Adrenal gland (tissue), 12 donors: ENCODE measurements around the gene PHB1. TPM values are rescaled to one million over a fixed set of nuclear protein-coding genes. Genes with fewer than 3 reads are reported as not detected.
A peak's percentile ranks its signal among the peaks of the same experiment; 100 is the strongest.

Source experiments
- DNase-seq, 7 donors: peaks; one replicate each; pipeline ENCODE4 v3.0.0-alpha.2; 2019 to 2020
- H3K27ac ChIP-seq, 5 donors: fragments of 200-600 bp; sonication (generic) in 4 of 5; 1 replicate in 3 of 5; 2 replicates in 2 of 5; pipeline versions ENCODE4 v1.5.1 to v1.8.0; 2016 to 2020; ENCODE audit warnings: mild to moderate bottlenecking in 1 of 5
- H3K27me3 ChIP-seq: fragments of 200-600 bp; 2 replicates; pipeline ENCODE4 v1.8.0; 2021
- H3K36me3 ChIP-seq, 2 donors: fragments of 200-600 bp; replicated peaks in 1 of 2; 1 replicate in 1 of 2; 2 replicates in 1 of 2; pipeline versions ENCODE4 v1.5.1 to v1.8.0; 2018 to 2022
- H3K4me1 ChIP-seq, 2 donors: fragments of 200-600 bp; replicated peaks in 1 of 2; 1 replicate in 1 of 2; 2 replicates in 1 of 2; pipeline versions ENCODE4 v1.5.1 to v1.8.0; 2018 to 2021
- H3K4me3 ChIP-seq, 4 donors: fragments of 200-600 bp; sonication (generic) in 3 of 4; one replicate each; pipeline ENCODE4 v1.5.1; 2016 to 2018
- H3K9me3 ChIP-seq, 3 donors: fragments of 200-600 bp; sonication (generic) in 1 of 3; replicated peaks in 1 of 3; 1 replicate in 2 of 3; 2 replicates in 1 of 3; pipeline versions ENCODE4 v1.5.1 to v1.8.0; 2016 to 2021
- POLR2A ChIP-seq, 2 donors: fragments of 450-650 bp; IDR thresholded peaks; one replicate each; pipeline ENCODE4 v1.6.1; 2017; ENCODE audit warnings: antibody characterized with exemption in 2 of 2, mild to moderate bottlenecking in 2 of 2, moderate library complexity in 1 of 2
- WGBS, 4 donors: extraction: QIAGEN DNeasy Blood & Tissue Kit in 2 of 4; methylation state at CpG; one replicate each; pipeline versions ENCODE4 v1.1.5 to v1.1.7; 2013 to 2017; 5-methylcytosine and 5-hydroxymethylcytosine counted together
- intact Hi-C, 2 donors: fragments of 100-400 bp; cut with DNase I; formaldehyde crosslinking; loops; one replicate each; pipeline versions ENCODE4 v1.14.1 to v1.15.0; 2022 to 2023
- polyA plus RNA-seq, 3 donors: library from polyadenylated mRNA; stranded (reverse); fragments of 200-250 nt in 2 of 3; fragments of 350-450 nt in 1 of 3; fragmentation: Illumina TruSeq in 1 of 3; extraction: RNeasy Lipid Tissue Mini Kit (QIAGEN cat#74804) in 1 of 3; gene quantifications; one replicate each; pipeline ENCODE4 v1.2.3, GENCODE V29; 2013 to 2014
- total RNA-seq, 9 donors: library from RNA; depleted of rRNA in 4 of 9; stranded (reverse); fragments of >200 nt in 4 of 9; fragments of 120-200 nt in 1 of 9; fragmentation: NEBNext Ultra II Directional in 1 of 9; extraction: Animal tissue kit (Norgen Biotek cat#: 25700) in 1 of 9; gene quantifications; one replicate each; pipeline versions ENCODE4 v1.1.0 to v1.2.4, GENCODE V29; 2013 to 2023
- TF ChIP-seq, protein P1 (sequence below), 6 experiments: fragments of 450-650 bp in 4 of 6; fragments of 200-600 bp in 2 of 6; sonication (generic) in 1 of 6; IDR thresholded peaks; 1 replicate in 5 of 6; 2 replicates in 1 of 6; pipeline versions ENCODE4 v1.5.1 to v1.8.0; 2016 to 2021; ENCODE audit warnings: antibody characterized with exemption in 6 of 6, mild to moderate bottlenecking in 2 of 6, moderate library complexity in 1 of 6
- donor health status: healthy with polysubstance abuse.
- donor health status: Bipolar disorder and iron deficiency.
- donor health status: DM: yes; HTN: yes; CAD: no.
- donor health status: DM: no; HTN: no; CAD: no.
- donor health status: DM: no; HTN: no; CAD: no.
- donor health status: DM: yes; HTN: yes; CAD: no.

The PHB1 gene
- total and polyA plus RNA-seq, 12 donors = 66.4 to 222 (median 123) TPM

DNA sequence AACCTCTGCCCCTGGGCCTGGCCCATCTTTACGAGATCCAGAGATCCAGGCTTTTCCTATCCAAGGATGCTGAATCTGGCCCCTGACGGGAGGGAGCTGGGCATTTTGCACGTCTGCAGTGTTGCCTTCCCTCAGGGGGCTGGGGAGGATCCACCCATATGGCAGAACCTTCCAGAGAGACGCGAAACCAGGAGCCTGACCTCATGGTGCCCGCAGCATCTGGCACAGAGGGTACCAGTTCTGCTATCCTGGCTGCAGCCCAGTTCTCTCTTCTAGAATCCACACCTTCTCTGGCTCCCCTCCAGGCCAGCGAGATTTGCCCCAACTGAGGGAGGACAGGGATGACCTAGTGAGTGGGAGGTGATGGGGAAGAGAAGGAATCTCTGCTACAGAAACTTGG lies 32.1 kb downstream of the PHB1 start:
- no peak for DNase-seq
- intact Hi-C loops = no loop called here
- H3K27me3 ChIP-seq = no peaks in the 10 kb centered on the region
- no peak overlapping the region for H3K4me3 ChIP-seq
- 69 to 82% (median 75%) methylated on average over 4 to 7 of the region's 7 CpGs for WGBS, 4 donors
- H3K4me1 ChIP-seq = no peaks in the 10 kb centered on the region
- H3K9me3 ChIP-seq = no peaks in the 10 kb centered on the region
- no peaks in the 10 kb centered on the region for H3K36me3 ChIP-seq
- no peak overlapping the region for H3K27ac ChIP-seq
- TF ChIP-seq, protein P1, sequence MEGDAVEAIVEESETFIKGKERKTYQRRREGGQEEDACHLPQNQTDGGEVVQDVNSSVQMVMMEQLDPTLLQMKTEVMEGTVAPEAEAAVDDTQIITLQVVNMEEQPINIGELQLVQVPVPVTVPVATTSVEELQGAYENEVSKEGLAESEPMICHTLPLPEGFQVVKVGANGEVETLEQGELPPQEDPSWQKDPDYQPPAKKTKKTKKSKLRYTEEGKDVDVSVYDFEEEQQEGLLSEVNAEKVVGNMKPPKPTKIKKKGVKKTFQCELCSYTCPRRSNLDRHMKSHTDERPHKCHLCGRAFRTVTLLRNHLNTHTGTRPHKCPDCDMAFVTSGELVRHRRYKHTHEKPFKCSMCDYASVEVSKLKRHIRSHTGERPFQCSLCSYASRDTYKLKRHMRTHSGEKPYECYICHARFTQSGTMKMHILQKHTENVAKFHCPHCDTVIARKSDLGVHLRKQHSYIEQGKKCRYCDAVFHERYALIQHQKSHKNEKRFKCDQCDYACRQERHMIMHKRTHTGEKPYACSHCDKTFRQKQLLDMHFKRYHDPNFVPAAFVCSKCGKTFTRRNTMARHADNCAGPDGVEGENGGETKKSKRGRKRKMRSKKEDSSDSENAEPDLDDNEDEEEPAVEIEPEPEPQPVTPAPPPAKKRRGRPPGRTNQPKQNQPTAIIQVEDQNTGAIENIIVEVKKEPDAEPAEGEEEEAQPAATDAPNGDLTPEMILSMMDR (IDR thresholded peaks at IDR 0.05) = no peak
- TF ChIP-seq POLR2A (IDR thresholded peaks at IDR 0.05) = no peak

DNA sequence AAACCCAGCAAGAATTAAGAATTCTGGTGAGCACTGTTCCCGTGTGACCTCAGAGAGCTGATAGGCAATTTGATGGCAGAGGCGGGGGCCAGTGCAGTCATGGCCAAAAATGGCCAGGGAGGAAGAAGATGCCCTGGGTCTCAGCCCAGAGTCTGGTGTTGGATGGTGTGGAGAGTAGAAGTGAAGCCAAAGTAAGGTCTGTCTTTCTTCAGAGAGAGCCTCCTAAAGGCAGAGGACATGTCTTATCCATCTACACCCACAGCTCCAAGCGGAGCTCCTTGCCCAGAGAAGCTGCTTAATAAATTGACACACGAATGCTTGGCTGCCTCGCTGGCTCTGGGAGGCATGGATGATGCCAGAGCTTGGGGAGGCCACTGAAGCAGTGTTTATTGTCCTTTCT lies 32.9 kb downstream of the PHB1 start:
- H3K27ac ChIP-seq = no peak overlapping the region
- H3K36me3 ChIP-seq = no peaks in the 10 kb centered on the region
- no peak for TF ChIP-seq POLR2A (IDR thresholded peaks at IDR 0.05)
- TF ChIP-seq, protein P1 (IDR thresholded peaks at IDR 0.05) = no peak
- WGBS, 4 donors = 80 to 95% (median 88%) methylated on average over 4 to 5 of the region's 5 CpGs
- intact Hi-C loops = no loop called here
- no peak for DNase-seq
- H3K27me3 ChIP-seq = no peaks in the 10 kb centered on the region
- H3K4me3 ChIP-seq = no peak overlapping the region
- no peaks in the 10 kb centered on the region for H3K9me3 ChIP-seq
- H3K4me1 ChIP-seq = no peaks in the 10 kb centered on the region

DNA sequence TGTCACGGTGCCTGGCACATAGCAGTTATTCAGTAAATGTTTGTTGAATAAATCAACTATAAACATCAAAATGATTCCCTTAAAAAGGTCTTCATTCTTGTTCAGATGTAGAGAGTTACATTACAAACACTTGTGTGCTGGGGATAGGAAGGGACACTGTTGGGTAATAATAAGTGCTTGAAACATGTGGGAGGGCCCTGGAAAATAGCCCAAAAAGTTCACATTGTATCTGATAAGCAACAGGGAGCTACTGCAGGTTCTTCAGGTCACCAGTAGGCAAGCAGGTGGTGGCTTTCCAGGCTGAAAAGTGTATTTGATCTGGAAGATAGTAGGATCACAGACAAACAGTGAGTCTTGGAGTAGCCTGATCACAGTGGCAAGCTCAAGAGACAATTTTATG lies 33.6 kb downstream of the PHB1 start:
- intact Hi-C loops = no loop called here
- no peaks in the 10 kb centered on the region for H3K4me1 ChIP-seq
- WGBS, 4 donors = 70 to 100% (median 94%) methylated on average over 1 of the region's 1 CpG
- peak in 1 of 7 donors; percentile 30 for DNase-seq
- no peak overlapping the region for H3K27ac ChIP-seq
- H3K4me3 ChIP-seq = no peak overlapping the region
- H3K27me3 ChIP-seq = no peaks in the 10 kb centered on the region
- H3K9me3 ChIP-seq = no peaks in the 10 kb centered on the region
- TF ChIP-seq, protein P1 (IDR thresholded peaks at IDR 0.05) = no peak
- no peak for TF ChIP-seq POLR2A (IDR thresholded peaks at IDR 0.05)
- H3K36me3 ChIP-seq = no peaks in the 10 kb centered on the region

DNA sequence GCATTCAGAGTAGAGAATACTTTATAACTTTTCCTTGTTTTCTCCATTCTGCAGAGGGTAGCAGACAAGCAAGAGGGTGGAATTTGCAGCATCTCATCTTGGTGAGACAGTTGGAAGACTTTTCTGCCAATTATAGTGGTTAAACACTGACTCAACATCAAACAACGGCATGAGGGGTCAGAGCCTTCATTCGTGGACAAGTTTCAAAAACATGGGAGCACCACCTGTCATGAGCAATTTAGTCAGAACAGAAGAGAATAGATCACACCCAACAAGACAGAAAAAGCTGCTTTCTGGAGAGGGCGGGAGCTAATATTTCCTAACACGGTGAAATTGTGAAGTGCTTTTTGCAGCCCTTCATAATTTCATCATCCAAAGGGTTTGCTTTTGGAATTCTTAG lies 34.8 kb downstream of the PHB1 start:
- no peak for DNase-seq
- intact Hi-C loops = no loop called here
- Histone ChIP-seq H3K4me1 (no peaks in the 10 kb centered on the region), H3K36me3 (no peaks in the 10 kb centered on the region), H3K9me3 (no peaks in the 10 kb centered on the region), H3K27me3 (no peaks in the 10 kb centered on the region), H3K27ac (no peak overlapping the region), H3K4me3 (no peak overlapping the region)
- WGBS, 4 donors = 74 to 84% (median 78%) methylated on average over 4 of the region's 4 CpGs
- no peak for TF ChIP-seq POLR2A (IDR thresholded peaks at IDR 0.05)
- TF ChIP-seq, protein P1 (IDR thresholded peaks at IDR 0.05) = no peak
